Measurements from ENCODE around the gene LAMA4. TPM values are rescaled to one million over a fixed set of nuclear protein-coding genes. Genes with fewer than 3 reads are reported as not detected.

LAMA4 gene
- total RNA-seq, 1 experiment from 2014 or later, result 9.4 TPM

GRCh38 chr6:112118034-112118433, 136.3 kb downstream of the LAMA4 start:
- TF ChIP-seq CTCF (conservative IDR thresholded peaks at IDR 0.05; ENCODE audit: low read depth, low read length) (no peak), EZH2 (IDR thresholded peaks at IDR 0.05; ENCODE audit: low read length, unreplicated experiment) (no peak), EZH2phosphoT487 (IDR thresholded peaks at IDR 0.05; ENCODE audit: borderline replicate concordance, low read length) (no peak)
- ChIA-PET POLR2A (ENCODE audit: unreplicated experiment) (interaction anchor here (0.7 kb wide), 1 partner anchor 9 kb away, joined by 3 read pairs; no protein-coding TSS in a partner anchor), CTCF (interaction anchor here (0.6 kb wide), 1 partner anchor 43 kb away, joined by 8 read pairs; no protein-coding TSS in a partner anchor)
- Histone ChIP-seq H4K20me1 (ENCODE audit: low read length) (no peaks in the 10 kb centered on the region), H3K4me2 (ENCODE audit: low read length) (no peak overlapping the region), H3K4me1 (ENCODE audit: insufficient read depth, low read length) (peaks cover 14% of the 10 kb centered on the region), H3K9ac (ENCODE audit: low read length) (no peak overlapping the region), H3K36me3 (ENCODE audit: low read depth, low read length) (no peaks in the 10 kb centered on the region), H3K4me3 (ENCODE audit: low read length) (no peak overlapping the region), H3K9me3 (ENCODE audit: low read length) (no peaks in the 10 kb centered on the region), H3K27me3 (ENCODE audit: low read length) (no peaks in the 10 kb centered on the region), H3K27ac (ENCODE audit: low read length) (peak overlapping the region; percentile 9), H3K79me2 (ENCODE audit: low read length) (no peaks in the 10 kb centered on the region), H2AFZ (ENCODE audit: low read length) (peak overlapping the region; percentile 37; the same call in 1 of the 2 replicates), H3F3A (ENCODE audit: low read length, unreplicated experiment) (no peaks in the 10 kb centered on the region), H3K9me2 (replicated peaks; ENCODE audit: low read length) (no peaks in the 10 kb centered on the region)
- ATAC-seq (no peak), DNase-seq (no peak)
- intact Hi-C loops (cut with micrococcal nuclease), result no loop called here
- BruUV-seq (replicated peaks), result no TSS peak

- peak; percentile 94 for ATAC-seq
- no peak overlapping the region for H3K4me2 ChIP-seq (ENCODE audit: low read length)
- no peak for TF ChIP-seq CTCF (conservative IDR thresholded peaks at IDR 0.05; ENCODE audit: low read depth, low read length)
- no peak for TF ChIP-seq EZH2phosphoT487 (IDR thresholded peaks at IDR 0.05; ENCODE audit: borderline replicate concordance, low read length)
- TF ChIP-seq EZH2 (IDR thresholded peaks at IDR 0.05; ENCODE audit: low read length, unreplicated experiment), result no peak
- H3K4me3 ChIP-seq (ENCODE audit: low read length), result no peak overlapping the region
- H2AFZ ChIP-seq (ENCODE audit: low read length), result peak overlapping the region; percentile 37; the same call in 1 of the 2 replicates
- H3K27me3 ChIP-seq (ENCODE audit: low read length), result no peaks in the 10 kb centered on the region
- no TSS peak for BruUV-seq (replicated peaks)
- no peaks in the 10 kb centered on the region for H3K9me2 ChIP-seq (replicated peaks; ENCODE audit: low read length)
- peak overlapping the region; percentile 9 for H3K27ac ChIP-seq (ENCODE audit: low read length)
- ChIA-PET POLR2A (ENCODE audit: unreplicated experiment) (interaction anchor here (0.7 kb wide), 1 partner anchor 9 kb away, joined by 3 read pairs; no protein-coding TSS in a partner anchor), CTCF (no interaction called here)
- DNase-seq, result peak; percentile 71
- H4K20me1 ChIP-seq (ENCODE audit: low read length), result no peaks in the 10 kb centered on the region
- intact Hi-C loops (cut with micrococcal nuclease), result no loop called here
- no peaks in the 10 kb centered on the region for H3F3A ChIP-seq (ENCODE audit: low read length, unreplicated experiment)
- H3K79me2 ChIP-seq (ENCODE audit: low read length), result no peaks in the 10 kb centered on the region
- no peak overlapping the region for H3K9ac ChIP-seq (ENCODE audit: low read length)
- H3K4me1 ChIP-seq (ENCODE audit: insufficient read depth, low read length), result peaks cover 14% of the 10 kb centered on the region
- H3K9me3 ChIP-seq (ENCODE audit: low read length), result no peaks in the 10 kb centered on the region
- H3K36me3 ChIP-seq (ENCODE audit: low read depth, low read length), result no peaks in the 10 kb centered on the region
These were observed 136.8 kb downstream of the LAMA4 start for GRCh38 chr6:112117554-112117953.

- POLR2A ChIA-PET (ENCODE audit: unreplicated experiment), result no interaction called here
- no TSS peak for BruUV-seq (replicated peaks)
- DNase-seq (no peak), ATAC-seq (no peak)
- H4K20me1 ChIP-seq (ENCODE audit: low read length), result no peaks in the 10 kb centered on the region
- no peak overlapping the region for H3K9ac ChIP-seq (ENCODE audit: low read length)
- H3K4me2 ChIP-seq (ENCODE audit: low read length), result no peak overlapping the region
- H3K27me3 ChIP-seq (ENCODE audit: low read length), result no peaks in the 10 kb centered on the region
- no peak for TF ChIP-seq CTCF (conservative IDR thresholded peaks at IDR 0.05; ENCODE audit: low read depth, low read length)
- no peak for TF ChIP-seq EZH2 (IDR thresholded peaks at IDR 0.05; ENCODE audit: low read length, unreplicated experiment)
- no peak for TF ChIP-seq EZH2phosphoT487 (IDR thresholded peaks at IDR 0.05; ENCODE audit: borderline replicate concordance, low read length)
- intact Hi-C loops (cut with micrococcal nuclease), result no loop called here
- H3K4me3 ChIP-seq (ENCODE audit: low read length), result no peak overlapping the region
- no peaks in the 10 kb centered on the region for H3K9me3 ChIP-seq (ENCODE audit: low read length)
- no peak overlapping the region for H2AFZ ChIP-seq (ENCODE audit: low read length)
- H3F3A ChIP-seq (ENCODE audit: low read length, unreplicated experiment), result no peaks in the 10 kb centered on the region
- CTCF ChIA-PET, result no interaction called here
- no peak overlapping the region for H3K27ac ChIP-seq (ENCODE audit: low read length)
- H3K79me2 ChIP-seq (ENCODE audit: low read length), result no peaks in the 10 kb centered on the region
- peaks cover 14% of the 10 kb centered on the region for H3K4me1 ChIP-seq (ENCODE audit: insufficient read depth, low read length)
- no peaks in the 10 kb centered on the region for H3K9me2 ChIP-seq (replicated peaks; ENCODE audit: low read length)
- H3K36me3 ChIP-seq (ENCODE audit: low read depth, low read length), result no peaks in the 10 kb centered on the region
These were observed 138.1 kb downstream of the LAMA4 start for GRCh38 chr6:112116221-112116620.
